Neural cell (in vitro differentiated cells): ENCODE results near the gene PTPN1.

Experiments used
- EP300 ChIP-seq: fragments of 450-650 bp; conservative IDR thresholded peaks from 2 replicates; pipeline ENCODE4 v1.6.1; 2014; ENCODE audit warnings: antibody characterized with exemption, mild to moderate bottlenecking, moderate library complexity; ENCODE audit not compliant: poor library complexity, severe bottlenecking
- EZH2 ChIP-seq: fragments of 200-600, 300-800 bp; shearing (Covaris generic), sonication (generic); IDR thresholded peaks from 2 replicates; pipeline ENCODE4 v1.6.1; 2014; ENCODE audit warnings: antibody characterized with exemption, low read length, borderline replicate concordance, mild to moderate bottlenecking; ENCODE audit not compliant: insufficient read depth, poor library complexity, severe bottlenecking
- MXI1 ChIP-seq: fragments of 450-650 bp; conservative IDR thresholded peaks from 2 replicates; pipeline ENCODE4 v1.6.1; 2014; ENCODE audit warnings: antibody characterized with exemption, mild to moderate bottlenecking; ENCODE audit not compliant: poor library complexity, severe bottlenecking
- POLR2AphosphoS5 ChIP-seq: IDR thresholded peaks from 2 replicates; pipeline ENCODE4 v1.6.1; 2012
- RAD21 ChIP-seq: fragments of 450-650 bp; conservative IDR thresholded peaks from 2 replicates; pipeline ENCODE4 v1.6.1; 2014; ENCODE audit warnings: antibody characterized with exemption, mild to moderate bottlenecking, moderate library complexity
- TF ChIP-seq, protein P1 (sequence below): fragments of 450-650 bp; IDR thresholded peaks from 2 replicates; pipeline ENCODE4 v1.5.1; 2014; ENCODE audit warnings: antibody characterized with exemption, mild to moderate bottlenecking, moderate library complexity; ENCODE audit not compliant: poor library complexity, severe bottlenecking
- TF ChIP-seq, protein P2 (sequence below): IDR thresholded peaks from 2 replicates; pipeline ENCODE4 v1.6.1; 2012; ENCODE audit warnings: borderline replicate concordance

DNA sequence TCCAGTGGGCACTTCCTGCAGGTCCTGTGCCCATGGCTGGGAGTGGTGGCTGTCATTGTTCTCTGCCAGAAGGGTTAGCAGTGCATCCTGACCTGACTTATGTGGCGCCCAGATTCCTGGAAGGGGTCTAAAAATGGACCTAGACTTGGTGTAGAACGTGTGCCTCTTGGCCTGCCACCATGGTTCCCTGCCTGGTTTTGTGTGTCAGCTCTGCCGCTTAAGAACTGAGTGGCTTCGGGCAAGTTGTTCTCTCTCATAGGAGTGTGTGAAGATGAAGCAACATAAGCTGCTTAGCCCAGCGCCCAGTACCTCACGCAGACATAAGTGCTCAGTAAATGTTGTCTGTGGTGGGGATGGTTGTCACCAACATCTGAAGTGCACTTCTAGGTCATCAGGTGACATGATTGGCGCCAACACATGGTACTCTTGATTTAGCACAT, 52.1 kb downstream of the PTPN1 start:
- TF ChIP-seq, protein P1, sequence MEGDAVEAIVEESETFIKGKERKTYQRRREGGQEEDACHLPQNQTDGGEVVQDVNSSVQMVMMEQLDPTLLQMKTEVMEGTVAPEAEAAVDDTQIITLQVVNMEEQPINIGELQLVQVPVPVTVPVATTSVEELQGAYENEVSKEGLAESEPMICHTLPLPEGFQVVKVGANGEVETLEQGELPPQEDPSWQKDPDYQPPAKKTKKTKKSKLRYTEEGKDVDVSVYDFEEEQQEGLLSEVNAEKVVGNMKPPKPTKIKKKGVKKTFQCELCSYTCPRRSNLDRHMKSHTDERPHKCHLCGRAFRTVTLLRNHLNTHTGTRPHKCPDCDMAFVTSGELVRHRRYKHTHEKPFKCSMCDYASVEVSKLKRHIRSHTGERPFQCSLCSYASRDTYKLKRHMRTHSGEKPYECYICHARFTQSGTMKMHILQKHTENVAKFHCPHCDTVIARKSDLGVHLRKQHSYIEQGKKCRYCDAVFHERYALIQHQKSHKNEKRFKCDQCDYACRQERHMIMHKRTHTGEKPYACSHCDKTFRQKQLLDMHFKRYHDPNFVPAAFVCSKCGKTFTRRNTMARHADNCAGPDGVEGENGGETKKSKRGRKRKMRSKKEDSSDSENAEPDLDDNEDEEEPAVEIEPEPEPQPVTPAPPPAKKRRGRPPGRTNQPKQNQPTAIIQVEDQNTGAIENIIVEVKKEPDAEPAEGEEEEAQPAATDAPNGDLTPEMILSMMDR, result no peak
- TF ChIP-seq MXI1, result no peak
- TF ChIP-seq EP300, result no peak
- no peak for TF ChIP-seq EZH2
- no peak for TF ChIP-seq RAD21
- no peak for TF ChIP-seq POLR2AphosphoS5
- TF ChIP-seq, protein P2, sequence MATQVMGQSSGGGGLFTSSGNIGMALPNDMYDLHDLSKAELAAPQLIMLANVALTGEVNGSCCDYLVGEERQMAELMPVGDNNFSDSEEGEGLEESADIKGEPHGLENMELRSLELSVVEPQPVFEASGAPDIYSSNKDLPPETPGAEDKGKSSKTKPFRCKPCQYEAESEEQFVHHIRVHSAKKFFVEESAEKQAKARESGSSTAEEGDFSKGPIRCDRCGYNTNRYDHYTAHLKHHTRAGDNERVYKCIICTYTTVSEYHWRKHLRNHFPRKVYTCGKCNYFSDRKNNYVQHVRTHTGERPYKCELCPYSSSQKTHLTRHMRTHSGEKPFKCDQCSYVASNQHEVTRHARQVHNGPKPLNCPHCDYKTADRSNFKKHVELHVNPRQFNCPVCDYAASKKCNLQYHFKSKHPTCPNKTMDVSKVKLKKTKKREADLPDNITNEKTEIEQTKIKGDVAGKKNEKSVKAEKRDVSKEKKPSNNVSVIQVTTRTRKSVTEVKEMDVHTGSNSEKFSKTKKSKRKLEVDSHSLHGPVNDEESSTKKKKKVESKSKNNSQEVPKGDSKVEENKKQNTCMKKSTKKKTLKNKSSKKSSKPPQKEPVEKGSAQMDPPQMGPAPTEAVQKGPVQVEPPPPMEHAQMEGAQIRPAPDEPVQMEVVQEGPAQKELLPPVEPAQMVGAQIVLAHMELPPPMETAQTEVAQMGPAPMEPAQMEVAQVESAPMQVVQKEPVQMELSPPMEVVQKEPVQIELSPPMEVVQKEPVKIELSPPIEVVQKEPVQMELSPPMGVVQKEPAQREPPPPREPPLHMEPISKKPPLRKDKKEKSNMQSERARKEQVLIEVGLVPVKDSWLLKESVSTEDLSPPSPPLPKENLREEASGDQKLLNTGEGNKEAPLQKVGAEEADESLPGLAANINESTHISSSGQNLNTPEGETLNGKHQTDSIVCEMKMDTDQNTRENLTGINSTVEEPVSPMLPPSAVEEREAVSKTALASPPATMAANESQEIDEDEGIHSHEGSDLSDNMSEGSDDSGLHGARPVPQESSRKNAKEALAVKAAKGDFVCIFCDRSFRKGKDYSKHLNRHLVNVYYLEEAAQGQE, result no peak
